SKM-1 treated with dmso at 0.1 percent for 144 hours (cell line): ENCODE data around the gene RUNX2.
"Not testable (repeated sequence)": the region's sequence is repeated elsewhere in the genome, so short reads cannot be mapped to it uniquely, and the experiment has no call there.

Experiments used
- DNase-seq: peaks from one replicate; lab custom pipeline; 2025; ENCODE audit not compliant: unreplicated experiment; lab: John Stamatoyannopoulos, UW

The RUNX2 gene

GRCh38 chr6:45454008-45454911, 126.1 kb downstream of the RUNX2 start:
- no peak for DNase-seq

GRCh38 chr6:45455408-45455807, 127.3 kb downstream of the RUNX2 start:
- no peak for DNase-seq

- no peak for DNase-seq
These were observed 129.0 kb downstream of the RUNX2 start for GRCh38 chr6:45457141-45457540.

GRCh38 chr6:45458672-45459071, 130.5 kb downstream of the RUNX2 start:
- DNase-seq = no peak

- DNase-seq = no peak
These were observed 132.0 kb downstream of the RUNX2 start for GRCh38 chr6:45460166-45460565.

GRCh38 chr6:45461486-45461885, 133.4 kb downstream of the RUNX2 start:
- DNase-seq = no peak

- DNase-seq = no peak
These were observed 134.3 kb downstream of the RUNX2 start for GRCh38 chr6:45462190-45463134.

GRCh38 chr6:45464685-45465084, 136.6 kb downstream of the RUNX2 start:
- DNase-seq = no peak

GRCh38 chr6:45466686-45467085, 138.6 kb downstream of the RUNX2 start:
- DNase-seq = no peak

- not testable (repeated sequence) for DNase-seq
These were observed 139.3 kb downstream of the RUNX2 start for GRCh38 chr6:45467417-45467816.

- DNase-seq = peak; percentile 15
These were observed 139.7 kb downstream of the RUNX2 start for GRCh38 chr6:45467853-45468252.

GRCh38 chr6:45469663-45470062, 141.5 kb downstream of the RUNX2 start:
- no peak for DNase-seq

GRCh38 chr6:45470131-45470738, 142.1 kb downstream of the RUNX2 start:
- DNase-seq = no peak

GRCh38 chr6:45472382-45472781, 144.3 kb downstream of the RUNX2 start:
- DNase-seq = no peak

GRCh38 chr6:45473121-45473993, 145.2 kb downstream of the RUNX2 start:
- no peak for DNase-seq

GRCh38 chr6:45474376-45474775, 146.2 kb downstream of the RUNX2 start:
- no peak for DNase-seq

GRCh38 chr6:45476341-45476740, 148.2 kb downstream of the RUNX2 start:
- DNase-seq = no peak

- DNase-seq = no peak
These were observed 149.1 kb downstream of the RUNX2 start for GRCh38 chr6:45477278-45477677.

GRCh38 chr6:45477790-45478189, 149.7 kb downstream of the RUNX2 start:
- DNase-seq = no peak

GRCh38 chr6:45478240-45478639, 150.1 kb downstream of the RUNX2 start:
- DNase-seq = peak; percentile 54
